Measurements from ENCODE around the gene ENPP7.

DNA sequence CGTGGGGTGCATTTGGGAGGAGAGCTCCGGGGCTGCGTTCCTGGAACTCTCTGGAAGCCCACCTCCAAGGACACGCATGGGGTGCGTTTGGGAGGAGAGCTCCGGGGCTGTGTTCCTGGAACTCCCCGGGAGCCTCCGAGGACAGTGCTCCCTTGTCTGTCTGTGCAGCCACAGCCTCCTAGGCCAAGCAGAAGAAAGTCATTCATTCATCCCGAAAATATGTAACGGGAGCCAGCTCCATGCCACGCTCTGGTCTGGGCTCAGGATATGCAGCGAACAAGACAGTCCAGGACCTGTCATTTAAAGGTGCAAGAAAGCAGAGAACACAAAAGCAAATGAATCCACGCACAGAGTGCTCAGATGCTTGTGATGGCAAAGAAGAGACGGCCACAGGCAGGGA, 7.9 kb downstream of the ENPP7 start:
- TF ChIP-seq CTCF (IDR thresholded peaks at IDR 0.05), result no peak
- no peak for TF ChIP-seq EP300 (IDR thresholded peaks at IDR 0.05)
